T-helper 2 cell (primary cell): ENCODE data around the gene FUNDC2.
"Not testable (repeated sequence)": the region's sequence is repeated elsewhere in the genome, so short reads cannot be mapped to it uniquely, and the experiment has no call there.

ENCODE experiments used
- DNase-seq, 5 experiments: peaks; one replicate each; pipeline versions ENCODE4 v3.0.0 to v3.0.0-alpha.2; 2012 to 2022
- total RNA-seq, 2 donors: gene quantifications; one replicate each; lab custom pipeline; 2026; lab: John Stamatoyannopoulos, UW

FUNDC2 gene, protein sequence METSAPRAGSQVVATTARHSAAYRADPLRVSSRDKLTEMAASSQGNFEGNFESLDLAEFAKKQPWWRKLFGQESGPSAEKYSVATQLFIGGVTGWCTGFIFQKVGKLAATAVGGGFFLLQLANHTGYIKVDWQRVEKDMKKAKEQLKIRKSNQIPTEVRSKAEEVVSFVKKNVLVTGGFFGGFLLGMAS
- total RNA-seq: 28.7 to 35.2 reads per million in 2 donors

DNA sequence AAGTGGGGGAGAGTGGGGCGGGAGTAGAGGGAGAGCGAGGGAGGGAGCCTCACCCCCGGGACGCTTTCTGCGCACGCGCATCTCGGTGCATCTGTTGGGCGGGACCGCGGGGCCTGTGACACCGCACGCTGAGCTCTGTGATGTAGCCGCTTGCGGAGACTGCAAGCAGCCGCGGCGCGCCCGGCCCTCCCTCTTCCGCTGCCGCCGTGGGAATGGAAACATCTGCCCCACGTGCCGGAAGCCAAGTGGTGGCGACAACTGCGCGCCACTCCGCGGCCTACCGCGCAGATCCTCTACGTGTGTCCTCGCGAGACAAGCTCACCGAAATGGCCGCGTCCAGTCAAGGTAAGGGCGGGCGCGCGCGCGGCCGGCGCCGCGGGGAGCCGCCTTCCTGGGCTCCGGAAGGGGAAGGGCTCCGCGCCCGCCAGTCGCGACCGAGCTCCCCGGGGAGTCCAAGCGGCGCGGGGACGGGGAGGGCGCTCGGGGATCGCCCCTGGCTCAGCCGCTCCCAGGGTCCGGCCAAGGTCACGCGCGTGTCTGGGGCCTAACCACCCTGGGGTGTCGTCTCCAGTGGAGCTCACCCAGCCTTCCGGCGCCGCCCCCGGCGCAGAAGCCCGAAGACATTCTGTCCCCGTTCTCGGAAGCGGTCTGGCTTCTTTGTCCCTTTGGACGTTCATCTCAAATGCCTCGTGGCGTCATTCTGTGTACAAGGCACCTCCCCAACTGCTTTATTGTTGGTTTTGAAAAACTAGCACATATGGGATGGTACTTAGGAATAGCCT is at the start of gene FUNDC2:
Gene FUNDC2 (plus strand): TSS at position 118 of the 782 bp plus-strand sequence. CDS start 95 bp downstream, at position 213.
- DNase-seq: peak; percentile 82 to 99 (median 92)

DNA sequence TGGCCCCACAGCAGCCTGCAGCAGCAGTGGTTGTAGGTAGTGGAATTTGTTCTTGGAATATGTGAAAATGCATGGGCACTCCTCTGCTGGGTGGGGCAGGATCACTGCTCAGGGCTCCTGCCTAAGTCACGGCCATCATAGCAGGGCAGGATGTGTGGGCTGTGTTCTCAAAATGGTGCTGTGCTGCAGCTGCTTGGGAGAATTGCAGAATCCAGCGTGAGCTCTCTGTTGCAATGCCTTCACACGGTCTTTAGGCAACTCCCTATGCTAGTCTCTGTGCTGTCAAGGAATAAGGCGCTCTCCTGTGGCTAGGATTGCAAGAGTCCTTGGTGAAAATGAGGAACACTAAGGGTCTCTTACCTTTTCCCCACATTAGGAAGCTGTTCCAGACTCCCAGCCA is 47.0 kb upstream of the FUNDC2 start:
- no peak for DNase-seq

DNA sequence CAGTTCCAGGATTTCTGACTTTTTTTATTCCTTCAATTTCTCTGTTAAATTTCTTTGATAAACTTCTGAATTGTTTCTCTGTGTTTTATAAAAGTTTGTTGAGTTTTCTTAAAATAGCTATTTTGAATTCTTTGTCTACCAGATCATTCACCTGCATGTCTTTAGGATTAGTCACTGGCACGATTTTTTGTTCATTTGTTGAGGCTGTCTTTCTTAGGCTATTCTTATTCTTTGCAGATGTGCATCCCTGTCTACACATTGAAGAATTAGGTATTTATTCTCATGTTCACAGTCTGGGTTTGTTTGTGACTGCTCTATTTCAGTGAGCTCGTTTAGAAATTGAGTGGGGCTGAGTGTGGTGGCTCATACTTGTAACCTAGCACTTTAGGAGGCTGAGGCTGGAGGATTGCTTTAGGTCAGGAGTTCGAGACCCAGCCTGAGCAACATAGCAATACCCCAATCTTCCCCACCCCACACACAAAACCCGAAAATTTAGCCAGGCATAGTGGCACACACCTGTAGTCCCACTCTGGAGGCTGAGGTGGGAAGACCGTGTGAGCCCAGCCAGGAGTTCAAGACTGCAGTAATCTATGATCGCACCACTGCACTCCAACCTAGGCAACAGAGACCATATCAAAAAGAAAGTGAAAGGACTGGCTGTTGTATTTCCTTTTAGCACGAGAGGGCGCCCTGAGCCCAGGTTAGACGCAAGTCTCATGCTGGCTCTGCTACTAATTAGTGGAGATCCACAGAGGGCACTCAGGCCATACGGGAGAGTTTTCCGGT is 46.1 kb upstream of the FUNDC2 start:
- peak; percentile 25 to 80 (median 57) for DNase-seq

DNA sequence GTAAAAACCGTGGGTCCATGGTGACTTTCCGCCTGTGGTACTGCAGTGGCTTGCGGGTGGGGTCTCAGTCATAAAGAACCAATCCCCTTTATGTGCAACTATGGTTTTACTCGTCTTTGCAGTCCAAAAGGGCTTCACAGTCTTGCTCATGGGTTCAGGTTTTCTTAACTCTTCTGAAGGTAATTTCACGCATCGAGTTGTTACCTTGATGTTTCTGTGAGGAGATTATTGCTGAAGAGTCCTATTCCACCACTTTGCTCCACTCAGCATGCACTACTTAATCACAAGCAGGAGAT is 45.6 kb upstream of the FUNDC2 start:
- DNase-seq: no peak

DNA sequence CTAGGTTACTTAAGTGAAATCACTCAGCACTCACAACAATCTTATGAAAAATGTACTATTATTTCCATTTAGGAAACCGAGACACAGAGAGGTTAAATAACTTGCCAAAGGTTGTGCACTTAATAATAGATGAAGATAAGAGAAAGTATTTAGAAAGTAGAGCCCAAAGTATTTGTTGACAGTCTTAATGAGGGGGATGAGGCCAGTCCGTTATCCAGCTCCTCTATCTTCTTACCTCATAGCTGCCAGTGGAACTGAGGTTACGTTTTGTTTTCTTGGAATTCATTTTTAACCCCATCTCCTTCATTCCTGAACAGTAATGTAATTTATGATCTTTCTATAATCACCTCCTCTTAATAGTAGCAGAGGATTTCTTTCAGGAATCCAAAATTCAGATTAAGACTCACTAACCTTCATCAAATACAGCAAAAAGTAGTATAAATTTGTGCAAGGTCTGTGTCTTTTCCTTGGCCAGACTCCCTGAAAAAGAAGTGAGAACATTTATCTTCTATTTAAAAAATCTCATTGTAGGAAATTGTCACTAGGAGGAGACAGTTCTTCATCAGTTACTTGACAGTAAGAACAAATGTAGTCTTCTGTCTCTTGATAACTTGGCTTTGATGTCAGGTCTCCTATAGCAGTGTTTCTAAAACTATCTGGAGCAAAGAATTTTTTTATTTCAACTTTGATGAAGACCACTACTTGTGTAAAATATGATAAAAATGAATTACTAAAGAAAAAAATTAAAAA is 39.6 kb upstream of the FUNDC2 start:
- peak in 1 of 5 experiments; percentile 2 for DNase-seq

DNA sequence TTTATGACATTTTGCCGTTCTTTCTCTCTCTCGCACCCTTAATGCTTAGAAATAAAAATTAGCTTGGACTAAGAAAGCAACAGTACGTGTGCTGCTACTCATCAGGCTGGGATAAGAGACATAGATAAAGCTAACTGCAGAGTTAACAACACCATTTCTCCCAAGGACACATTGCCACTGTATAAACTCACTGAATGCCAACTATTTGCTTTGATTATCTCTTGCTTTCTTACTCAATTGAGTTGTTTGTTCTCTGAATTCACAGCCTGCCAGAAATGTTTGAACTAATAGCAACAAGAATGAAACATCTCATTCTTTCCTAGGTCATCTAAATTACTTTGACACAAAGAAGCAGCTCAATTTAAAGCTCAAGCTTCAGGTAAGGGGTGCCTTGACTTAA is 38.7 kb upstream of the FUNDC2 start:
- DNase-seq: no peak

DNA sequence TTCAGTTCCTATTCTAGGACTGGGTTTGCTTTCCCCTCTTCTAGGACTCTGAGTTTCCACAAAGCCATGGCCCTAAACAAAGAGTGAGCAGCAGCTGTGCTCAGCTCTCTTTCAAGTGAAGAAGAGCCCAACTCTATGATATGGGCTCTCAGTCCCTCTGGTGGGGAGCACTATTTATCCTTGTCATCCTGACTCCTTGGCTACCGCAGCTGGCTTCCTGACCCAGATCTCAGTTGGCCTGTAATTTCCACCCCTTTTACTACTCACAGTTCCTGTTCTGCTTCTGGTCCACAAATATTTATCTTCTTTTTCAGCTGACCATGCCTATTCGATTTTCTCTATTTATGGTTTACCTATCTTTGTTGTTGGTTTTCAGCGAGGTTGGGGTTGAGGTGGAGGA is 37.9 kb upstream of the FUNDC2 start:
- no peak for DNase-seq

DNA sequence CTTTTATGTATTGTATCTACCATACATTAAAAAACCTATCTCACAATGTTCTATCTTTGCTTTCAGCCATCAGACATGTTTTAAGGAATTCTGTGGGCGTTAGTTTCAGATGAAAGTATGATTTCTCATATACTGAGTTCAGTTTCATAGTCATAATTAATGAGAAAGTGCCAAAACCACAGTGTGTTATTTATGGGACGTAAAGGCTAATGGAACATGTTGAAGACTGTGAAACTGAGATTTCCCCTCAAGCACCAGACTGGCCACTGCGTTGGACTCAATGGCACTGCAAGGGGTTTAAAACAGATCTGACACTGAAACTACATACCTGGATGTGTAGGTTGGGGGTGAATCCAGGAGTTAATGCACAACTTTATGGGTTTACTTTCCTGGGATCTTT is 36.1 kb upstream of the FUNDC2 start:
- no peak for DNase-seq

DNA sequence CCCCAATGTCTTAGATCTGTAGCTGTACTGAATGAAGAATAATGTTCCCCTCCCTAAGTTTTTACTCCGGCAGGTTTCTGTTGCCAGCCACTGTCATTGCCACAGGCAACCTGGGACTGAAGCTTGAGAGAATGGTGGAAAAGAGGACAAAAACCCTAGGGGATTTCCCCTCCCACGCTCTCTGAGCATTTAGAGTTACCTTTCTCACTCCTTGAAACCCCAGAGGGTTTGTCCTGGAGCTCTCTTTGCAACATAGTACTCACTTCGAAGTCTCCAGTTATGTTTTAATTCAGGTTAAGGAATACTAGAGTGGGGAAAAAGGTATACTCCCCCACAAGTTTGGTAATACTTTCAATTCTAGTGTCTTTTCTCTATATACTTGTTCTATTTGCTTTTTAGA is 35.6 kb upstream of the FUNDC2 start:
- DNase-seq: no peak

DNA sequence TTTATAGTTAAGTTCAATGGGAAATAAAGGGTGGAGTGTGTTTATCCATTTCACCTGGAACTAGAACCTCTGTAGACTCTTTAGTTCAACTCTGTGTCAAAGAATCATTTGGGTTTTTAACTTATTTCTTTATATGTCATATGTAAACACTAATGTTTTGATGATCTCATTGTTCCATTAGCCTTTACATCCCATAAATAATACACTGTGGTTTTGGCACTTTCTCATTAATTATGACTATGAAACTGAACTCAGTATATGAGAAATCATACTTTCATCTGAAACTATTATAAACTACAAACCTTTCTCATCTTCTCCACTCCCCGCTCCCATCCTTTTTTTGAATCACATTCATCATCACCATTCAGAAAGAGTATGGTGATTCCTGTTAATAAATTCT is 35.2 kb upstream of the FUNDC2 start:
- no peak for DNase-seq

DNA sequence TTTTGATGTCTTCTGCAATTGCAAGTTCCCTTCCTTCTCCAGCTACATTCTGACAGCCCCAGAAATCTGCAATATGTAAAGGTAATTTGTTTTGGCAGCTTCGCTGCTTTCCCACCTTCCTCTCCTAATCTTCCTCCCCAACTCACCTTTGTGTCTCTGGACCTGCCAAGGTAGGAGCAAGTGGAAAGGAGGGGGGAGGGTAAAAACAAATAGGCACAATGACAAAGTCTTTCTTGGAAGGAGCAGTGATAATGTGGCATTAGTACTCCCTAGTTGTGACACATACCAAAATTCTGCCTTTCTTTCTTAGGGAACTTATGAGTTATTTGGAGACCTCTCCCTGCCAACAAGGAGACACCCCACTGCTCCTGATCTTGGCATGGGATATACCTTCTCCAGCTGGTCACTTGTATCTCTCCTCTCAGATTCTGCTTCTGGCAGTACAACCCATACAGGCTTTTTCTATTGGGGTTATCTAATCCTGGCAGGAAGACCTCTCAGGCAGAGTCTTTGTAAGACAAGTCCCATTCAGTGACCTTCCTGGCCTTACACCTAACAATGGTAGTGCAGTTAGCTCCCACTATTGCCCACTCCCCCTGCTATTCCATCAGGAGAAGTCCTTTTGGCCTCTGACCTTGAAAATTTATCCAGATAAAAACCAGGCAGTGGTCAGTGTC is 28.3 kb upstream of the FUNDC2 start:
- DNase-seq: no peak

DNA sequence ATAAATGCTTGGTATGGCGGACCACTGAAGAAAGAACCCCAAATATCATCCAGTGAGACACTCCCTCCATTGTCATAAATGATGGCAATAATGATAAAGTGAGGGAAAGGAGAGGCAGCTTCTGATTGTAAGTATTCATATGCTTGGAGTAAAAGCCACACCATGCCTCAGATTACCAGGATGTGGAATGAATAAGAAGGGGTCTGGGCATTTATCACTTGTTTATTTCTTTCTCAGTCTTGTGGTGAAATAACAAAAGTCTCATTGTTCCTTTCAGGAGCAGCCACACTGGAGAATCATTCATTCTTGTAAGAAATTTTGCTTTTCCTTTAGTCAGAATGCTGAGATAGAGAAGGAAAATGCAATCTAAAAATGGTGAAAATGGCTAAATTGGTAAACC is 25.8 kb upstream of the FUNDC2 start:
- no peak for DNase-seq

DNA sequence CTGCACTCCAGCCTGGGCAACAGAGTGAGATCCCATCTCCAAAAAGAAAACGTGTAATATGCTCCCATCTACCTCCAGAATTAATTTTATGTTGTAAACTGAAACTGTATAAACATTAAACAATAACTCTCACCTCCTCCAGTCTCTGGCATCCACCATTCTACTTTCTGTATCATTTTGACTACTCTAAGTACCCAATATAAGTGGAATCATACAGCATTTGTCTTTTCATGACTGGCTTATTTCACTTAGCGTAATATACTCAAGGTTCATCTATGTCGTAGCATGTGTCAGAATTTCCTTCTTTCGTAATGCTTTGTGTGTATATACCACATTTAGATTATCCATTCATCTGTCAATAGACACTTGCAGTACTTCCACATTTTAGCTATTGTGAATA is 24.8 kb upstream of the FUNDC2 start:
- peak in 1 of 5 experiments; percentile 6 for DNase-seq

DNA sequence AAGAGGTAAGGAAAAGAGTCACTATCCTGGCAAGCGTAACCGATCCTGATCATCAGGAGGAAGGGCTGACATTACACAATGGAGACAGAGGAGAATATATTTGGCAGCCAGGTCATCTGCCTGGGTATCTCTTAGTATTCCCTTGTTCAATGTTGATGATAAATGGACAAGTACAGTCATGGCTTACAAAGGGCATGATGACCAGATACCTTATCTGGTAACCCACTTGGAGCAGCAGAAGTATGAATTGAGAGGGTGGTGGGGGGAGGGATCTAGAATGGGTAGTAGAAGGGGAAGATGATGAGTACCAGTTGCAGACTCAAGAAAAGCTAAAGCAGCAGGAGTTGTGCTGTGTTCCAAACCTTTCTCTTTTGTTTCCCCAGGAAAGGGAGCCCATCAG is 21.5 kb upstream of the FUNDC2 start:
- DNase-seq: no peak

DNA sequence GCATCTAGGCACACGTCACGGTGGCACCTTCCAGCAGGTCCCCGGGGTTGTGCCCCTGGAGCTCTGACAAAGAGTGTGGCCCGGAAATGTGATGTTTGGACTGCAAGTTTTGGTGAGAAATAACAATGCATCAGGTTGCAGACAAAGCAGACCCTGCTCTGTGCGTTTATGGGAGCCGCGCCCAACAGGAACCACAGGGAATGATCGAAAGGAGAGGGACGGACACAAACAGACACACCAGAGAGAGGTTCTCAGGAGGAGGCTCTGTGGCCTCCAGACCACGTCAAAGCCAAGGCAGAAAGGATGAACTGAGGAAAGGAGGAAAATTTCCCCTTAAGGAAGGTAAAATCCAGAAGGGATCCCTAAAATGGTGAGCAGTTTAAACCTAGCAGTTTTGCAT is 20.3 kb upstream of the FUNDC2 start:
- not testable (repeated sequence) for DNase-seq

DNA sequence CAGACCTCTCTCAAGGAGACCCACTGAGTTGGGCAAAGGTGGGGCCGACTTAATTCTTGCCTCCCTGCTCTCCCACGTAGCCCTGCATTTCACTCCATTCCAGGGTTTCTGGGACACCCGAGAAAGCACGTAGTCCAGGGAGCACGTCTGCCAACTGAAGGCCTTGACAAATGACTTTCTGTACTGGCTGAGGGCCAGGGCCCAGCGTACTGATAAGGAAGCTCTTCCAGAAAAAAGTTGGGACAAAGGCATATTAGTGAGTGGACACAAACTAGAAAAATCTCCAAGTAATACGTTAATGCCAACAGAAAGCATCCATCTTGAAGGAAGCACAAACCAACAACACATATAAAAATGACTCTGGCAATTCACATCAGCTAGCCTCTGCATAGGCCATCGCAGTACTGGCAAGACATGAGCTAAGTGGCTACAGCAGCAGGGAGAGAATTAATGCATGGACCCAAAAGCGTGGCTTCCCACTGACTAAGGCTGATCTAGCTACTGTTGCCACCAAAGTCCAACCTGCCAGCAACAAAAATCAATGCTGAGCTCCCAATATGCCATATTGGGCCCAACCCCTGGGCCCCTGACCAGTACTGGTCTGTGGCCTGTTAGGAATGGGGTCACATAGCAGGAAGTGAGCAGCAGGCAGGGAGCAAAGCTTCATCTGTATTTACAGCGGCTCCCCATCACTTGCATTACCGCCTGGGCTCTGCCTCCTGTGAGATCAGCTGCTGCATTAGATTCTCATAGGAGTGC is 19.6 kb upstream of the FUNDC2 start:
- not testable (repeated sequence) for DNase-seq

DNA sequence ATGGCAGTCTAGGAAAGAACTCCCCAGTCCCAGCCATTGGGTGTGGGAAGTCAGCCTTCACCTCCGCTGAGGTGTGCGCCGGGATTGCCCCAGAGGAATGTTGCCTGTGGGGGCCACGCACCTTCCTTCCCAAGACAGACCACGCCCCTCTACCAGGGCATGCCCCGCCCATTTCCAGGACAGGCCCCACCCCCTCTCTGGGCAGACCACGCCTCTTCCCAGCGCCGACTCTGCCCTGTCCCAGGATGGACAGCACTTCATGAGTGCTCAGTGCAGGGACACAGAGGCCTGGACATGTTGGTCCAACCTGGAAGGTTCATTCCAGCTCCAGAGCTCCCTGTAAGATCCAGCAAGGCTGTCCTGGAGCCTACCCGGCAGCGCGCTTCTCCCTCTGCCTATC is 18.1 kb upstream of the FUNDC2 start:
- not testable (repeated sequence) for DNase-seq

DNA sequence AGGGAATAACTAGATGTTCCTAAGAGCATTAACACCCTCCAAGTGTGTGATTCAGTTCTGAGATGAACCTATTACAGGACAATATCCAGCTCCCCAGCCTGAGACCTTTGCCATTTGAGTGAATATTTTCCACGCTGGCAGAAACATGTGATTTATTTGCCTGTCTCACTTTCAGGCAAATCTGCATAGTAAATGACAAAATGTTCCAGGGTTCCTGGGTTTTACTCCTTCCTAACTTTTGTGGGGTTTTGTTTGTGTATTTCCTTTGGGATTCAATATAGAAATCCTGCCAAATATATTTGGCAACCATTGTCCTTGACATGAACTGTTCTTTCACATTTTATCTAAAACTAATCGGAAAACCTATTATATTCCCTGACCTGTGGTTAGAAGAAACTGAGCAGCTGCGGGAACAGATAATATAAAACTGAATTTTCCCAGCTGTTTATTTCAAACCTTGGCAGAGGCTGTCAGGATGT is 16.6 kb upstream of the FUNDC2 start:
- no peak for DNase-seq

DNA sequence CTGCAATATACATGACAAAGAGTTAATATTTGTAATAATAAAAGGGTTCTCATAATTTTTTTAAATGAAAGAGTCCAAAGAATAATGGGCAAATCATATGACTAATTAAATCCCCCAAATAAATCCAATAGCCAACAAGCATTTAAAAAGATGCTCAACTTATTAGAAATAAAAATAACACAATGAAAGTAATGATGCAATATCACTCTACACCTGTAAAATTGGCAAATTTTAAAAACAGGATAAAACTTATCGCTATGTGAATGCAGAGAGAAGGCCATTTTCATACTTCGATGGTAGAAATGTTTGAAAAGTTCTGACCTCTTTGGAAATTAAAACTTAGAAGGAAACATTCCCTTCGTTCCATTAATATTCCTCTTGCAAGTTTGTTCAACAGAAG is 6.1 kb upstream of the FUNDC2 start:
- no peak for DNase-seq

DNA sequence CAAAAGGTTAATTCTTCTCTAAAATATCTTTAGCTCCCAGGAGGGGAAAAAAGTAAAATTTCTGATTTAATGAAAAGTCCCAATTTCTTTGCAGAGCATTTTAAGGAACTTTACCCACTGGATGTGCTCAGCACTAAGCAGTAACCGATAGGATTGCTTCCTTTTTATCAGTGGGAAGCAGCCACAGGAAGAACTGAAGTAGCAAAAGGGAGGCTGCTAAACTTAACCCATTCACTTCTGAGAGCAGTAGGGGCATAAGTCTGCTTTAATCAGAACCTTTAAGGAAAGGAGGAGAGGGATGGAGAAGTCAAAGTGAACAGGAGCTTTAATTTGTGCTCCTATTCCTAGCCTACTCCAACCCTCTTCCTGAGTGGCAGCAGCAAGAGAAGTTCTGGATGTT is 4.1 kb upstream of the FUNDC2 start, which contains the start of gene F8:
Gene F8 (minus strand): TSS at position 139 of the 400 bp plus-strand sequence. CDS start 171 bp downstream, outside the sequence.
- DNase-seq: no peak
